GM12878 (cell line): Measurements from ENCODE around the gene ATF7IP.

ENCODE experiments used
- KDM1A ChIP-seq: fragments of 200-600 bp; sonication (generic); IDR thresholded peaks from 2 replicates; pipeline ENCODE4 v1.6.1; 2016; ENCODE audit warnings: borderline replicate concordance
- POLR2A ChIP-seq: IDR thresholded peaks from 2 replicates; pipeline ENCODE4 v1.6.1; 2011; ENCODE audit warnings: low read depth, mild to moderate bottlenecking, low read length
- POLR2AphosphoS5 ChIP-seq: IDR thresholded peaks from 2 replicates; pipeline ENCODE4 v1.6.1; 2011; ENCODE audit warnings: mild to moderate bottlenecking, low read length, inconsistent platforms
- TBL1XR1 ChIP-seq: IDR thresholded peaks from 2 replicates; pipeline ENCODE4 v1.6.1; 2012; ENCODE audit warnings: low read depth, low read length, improper control_type of control experiment
- ZNF274 ChIP-seq: IDR thresholded peaks from one replicate; pipeline ENCODE4 v1.8.0; 2011; ENCODE audit not compliant: insufficient read length, insufficient read depth
- TF ChIP-seq, protein P1 (sequence below): IDR thresholded peaks from 2 replicates; pipeline ENCODE4 v1.6.1; 2012; ENCODE audit warnings: mild to moderate bottlenecking, low read depth, low read length
- TF ChIP-seq, protein P2 (sequence below), 3 experiments: IDR thresholded peaks in 2 of 3; conservative IDR thresholded peaks in 1 of 3; 2 replicates each; pipeline ENCODE4 v1.5.1; 2011; ENCODE audit warnings: low read depth in 3 of 3, low read length in 3 of 3, mild to moderate bottlenecking in 3 of 3, control low read depth in 2 of 3, moderate library complexity in 2 of 3, inconsistent platforms in 1 of 3, mixed read lengths in 1 of 3; ENCODE audit not compliant: control insufficient read depth in 2 of 3, insufficient read depth in 1 of 3; ENCODE audit errors: extremely low read depth in 1 of 3

DNA sequence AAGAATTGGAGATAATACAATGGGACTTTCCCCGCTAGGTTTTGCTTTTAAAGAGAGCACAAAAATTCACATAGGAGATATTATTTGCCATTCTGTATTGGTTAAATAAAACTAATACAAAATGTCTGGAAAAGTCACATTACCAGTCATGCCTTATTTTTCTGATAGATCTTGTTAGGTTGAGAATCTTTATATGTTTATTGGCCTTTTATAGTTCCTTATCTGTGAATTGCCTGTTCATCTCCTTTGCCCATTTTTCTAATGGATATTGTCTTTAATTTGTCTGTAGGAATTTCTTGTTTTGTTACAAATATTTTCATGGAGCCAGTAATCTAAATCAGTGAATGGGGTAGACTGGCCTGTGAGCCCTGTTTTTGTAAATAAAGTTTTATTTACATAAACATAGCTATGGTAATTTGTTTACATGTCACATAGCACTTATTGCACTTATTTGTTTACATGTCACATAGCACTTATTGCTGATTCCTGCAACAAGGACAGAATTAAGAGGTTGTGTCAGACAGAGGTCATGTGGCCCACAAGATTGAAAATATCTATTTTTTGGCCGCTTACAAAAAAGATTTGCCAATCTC is 65.0 kb downstream of the ATF7IP start:
- TF ChIP-seq, protein P1, sequence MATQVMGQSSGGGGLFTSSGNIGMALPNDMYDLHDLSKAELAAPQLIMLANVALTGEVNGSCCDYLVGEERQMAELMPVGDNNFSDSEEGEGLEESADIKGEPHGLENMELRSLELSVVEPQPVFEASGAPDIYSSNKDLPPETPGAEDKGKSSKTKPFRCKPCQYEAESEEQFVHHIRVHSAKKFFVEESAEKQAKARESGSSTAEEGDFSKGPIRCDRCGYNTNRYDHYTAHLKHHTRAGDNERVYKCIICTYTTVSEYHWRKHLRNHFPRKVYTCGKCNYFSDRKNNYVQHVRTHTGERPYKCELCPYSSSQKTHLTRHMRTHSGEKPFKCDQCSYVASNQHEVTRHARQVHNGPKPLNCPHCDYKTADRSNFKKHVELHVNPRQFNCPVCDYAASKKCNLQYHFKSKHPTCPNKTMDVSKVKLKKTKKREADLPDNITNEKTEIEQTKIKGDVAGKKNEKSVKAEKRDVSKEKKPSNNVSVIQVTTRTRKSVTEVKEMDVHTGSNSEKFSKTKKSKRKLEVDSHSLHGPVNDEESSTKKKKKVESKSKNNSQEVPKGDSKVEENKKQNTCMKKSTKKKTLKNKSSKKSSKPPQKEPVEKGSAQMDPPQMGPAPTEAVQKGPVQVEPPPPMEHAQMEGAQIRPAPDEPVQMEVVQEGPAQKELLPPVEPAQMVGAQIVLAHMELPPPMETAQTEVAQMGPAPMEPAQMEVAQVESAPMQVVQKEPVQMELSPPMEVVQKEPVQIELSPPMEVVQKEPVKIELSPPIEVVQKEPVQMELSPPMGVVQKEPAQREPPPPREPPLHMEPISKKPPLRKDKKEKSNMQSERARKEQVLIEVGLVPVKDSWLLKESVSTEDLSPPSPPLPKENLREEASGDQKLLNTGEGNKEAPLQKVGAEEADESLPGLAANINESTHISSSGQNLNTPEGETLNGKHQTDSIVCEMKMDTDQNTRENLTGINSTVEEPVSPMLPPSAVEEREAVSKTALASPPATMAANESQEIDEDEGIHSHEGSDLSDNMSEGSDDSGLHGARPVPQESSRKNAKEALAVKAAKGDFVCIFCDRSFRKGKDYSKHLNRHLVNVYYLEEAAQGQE, result no peak
- no peak for TF ChIP-seq KDM1A
- TF ChIP-seq, protein P2, sequence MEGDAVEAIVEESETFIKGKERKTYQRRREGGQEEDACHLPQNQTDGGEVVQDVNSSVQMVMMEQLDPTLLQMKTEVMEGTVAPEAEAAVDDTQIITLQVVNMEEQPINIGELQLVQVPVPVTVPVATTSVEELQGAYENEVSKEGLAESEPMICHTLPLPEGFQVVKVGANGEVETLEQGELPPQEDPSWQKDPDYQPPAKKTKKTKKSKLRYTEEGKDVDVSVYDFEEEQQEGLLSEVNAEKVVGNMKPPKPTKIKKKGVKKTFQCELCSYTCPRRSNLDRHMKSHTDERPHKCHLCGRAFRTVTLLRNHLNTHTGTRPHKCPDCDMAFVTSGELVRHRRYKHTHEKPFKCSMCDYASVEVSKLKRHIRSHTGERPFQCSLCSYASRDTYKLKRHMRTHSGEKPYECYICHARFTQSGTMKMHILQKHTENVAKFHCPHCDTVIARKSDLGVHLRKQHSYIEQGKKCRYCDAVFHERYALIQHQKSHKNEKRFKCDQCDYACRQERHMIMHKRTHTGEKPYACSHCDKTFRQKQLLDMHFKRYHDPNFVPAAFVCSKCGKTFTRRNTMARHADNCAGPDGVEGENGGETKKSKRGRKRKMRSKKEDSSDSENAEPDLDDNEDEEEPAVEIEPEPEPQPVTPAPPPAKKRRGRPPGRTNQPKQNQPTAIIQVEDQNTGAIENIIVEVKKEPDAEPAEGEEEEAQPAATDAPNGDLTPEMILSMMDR (IDR thresholded peaks at IDR 0.05 in 2 of 3, conservative IDR thresholded peaks at IDR 0.05 in 1 of 3; ENCODE audit: control insufficient read depth in 2 of 3, extremely low read depth in 1 of 3, insufficient read depth in 1 of 3, low read depth in 3 of 3, low read length in 3 of 3), result no peak
- no peak for TF ChIP-seq POLR2AphosphoS5
- TF ChIP-seq ZNF274, result no peak
- TF ChIP-seq POLR2A, result no peak
- no peak for TF ChIP-seq TBL1XR1
